ENCODE results near the gene NXF1. TPM values are rescaled to one million over a fixed set of nuclear protein-coding genes. Genes with fewer than 3 reads are reported as not detected.

NXF1 gene
- total and polyA plus RNA-seq, 10 of the 15 experiments (the other 5 are each of a cell fraction or from before 2014, with no cell fraction given), result 20.7 to 84.9 (median 40.6) TPM

- in situ Hi-C loops (cut with MboI), result no loop called here
- BruUV-seq (replicated peaks), result no TSS peak
- SMC1A ChIA-PET (ENCODE audit: uncharacterized antibody, unreplicated experiment), result interaction anchor here (1.1 to 4.2 kb wide), 14 partner anchors 15 to 94 kb away, joined by 3 to 33 read pairs (median 7); partner anchors contain the start of genes SLC3A2, TAF6L, WDR74 and ZBTB3
- peak within 1 kb of the TSS; percentile 52 for H2AFZ ChIP-seq (ENCODE audit: control insufficient read depth, low read depth, low read length)
- POLR2A ChIA-PET, result interaction anchor here (0.6 to 6.0 kb wide), 24 partner anchors 9 to 219 kb away, joined by 3 to 53 read pairs (median 6); partner anchors contain the start of genes HNRNPUL2, LBHD1, POLR2G and SLC3A2
- H3K27ac ChIP-seq (ENCODE audit: control insufficient read depth, insufficient read depth), result peak within 1 kb of the TSS; percentile 64
- peak within 1 kb of the TSS; percentile 77 for H3K9ac ChIP-seq (ENCODE audit: control insufficient read depth, insufficient read depth, low read length)
- no peaks in the 10 kb centered on the region for H4K20me1 ChIP-seq (ENCODE audit: control insufficient read depth, insufficient read depth)
- peak within 1 kb of the TSS; percentile 95 for H3K4me2 ChIP-seq (ENCODE audit: control insufficient read depth, insufficient read depth)
- intact Hi-C loops (cut with micrococcal nuclease; ENCODE audit: unreplicated experiment), result loop anchor here (2.0 to 5.0 kb wide), 3 partner anchors 16 to 95 kb away; partner anchors contain the start of genes NXF1, SLC3A2 and TAF6L
- WGBS (ENCODE audit: insufficient coverage, insufficient replicate concordance, low lambda C conversion rate, missing lambda C conversion rate), result under 1% methylated on average over 87 of the region's 88 CpGs
- FAIRE-seq (peak; percentile 97), DNase-seq (ENCODE audit: low read depth, low spot score) (peak; percentile 88), ATAC-seq (peak; percentile 80)
- RAD21 ChIA-PET (ENCODE audit: unreplicated experiment), result interaction anchor here (0.7 to 3.8 kb wide), 26 partner anchors 9 to 393 kb away, joined by 3 to 57 read pairs (median 5); partner anchors contain the start of genes C11orf98, CSKMT, HNRNPUL2 and LBHD1
- CTCF ChIA-PET, result interaction anchor here (0.6 to 6.6 kb wide), 34 partner anchors 10 to 304 kb away, joined by 3 to 131 read pairs (median 6); partner anchors contain the start of genes BSCL2, GNG3, HNRNPUL2 and POLR2G
- H3K27me3 ChIP-seq (replicated peaks in 1 of 2; ENCODE audit: control insufficient read depth in 2 of 2, insufficient read depth in 2 of 2, low read length in 1 of 2), result no peaks in the 10 kb centered on the region
- no peaks in the 10 kb centered on the region for H3K9me3 ChIP-seq (replicated peaks; ENCODE audit: control insufficient read depth, insufficient read depth, low read length)
- H3K36me3 ChIP-seq (ENCODE audit: control insufficient read depth in 2 of 2, insufficient read depth in 2 of 2, low read length in 1 of 2), result peaks cover 3 to 12% of the 10 kb centered on the region in 2 experiments; a peak in 3 of 4 replicates
- peak within 1 kb of the TSS; percentile 95 for H3K4me3 ChIP-seq
- peaks cover 42% of the 10 kb centered on the region for H3K79me2 ChIP-seq (ENCODE audit: control insufficient read depth, insufficient read depth, low read length)
- H3K4me1 ChIP-seq (ENCODE audit: control insufficient read depth, insufficient read depth, low read length), result peaks cover 7% of the 10 kb centered on the region
- TF ChIP-seq, protein P1, sequence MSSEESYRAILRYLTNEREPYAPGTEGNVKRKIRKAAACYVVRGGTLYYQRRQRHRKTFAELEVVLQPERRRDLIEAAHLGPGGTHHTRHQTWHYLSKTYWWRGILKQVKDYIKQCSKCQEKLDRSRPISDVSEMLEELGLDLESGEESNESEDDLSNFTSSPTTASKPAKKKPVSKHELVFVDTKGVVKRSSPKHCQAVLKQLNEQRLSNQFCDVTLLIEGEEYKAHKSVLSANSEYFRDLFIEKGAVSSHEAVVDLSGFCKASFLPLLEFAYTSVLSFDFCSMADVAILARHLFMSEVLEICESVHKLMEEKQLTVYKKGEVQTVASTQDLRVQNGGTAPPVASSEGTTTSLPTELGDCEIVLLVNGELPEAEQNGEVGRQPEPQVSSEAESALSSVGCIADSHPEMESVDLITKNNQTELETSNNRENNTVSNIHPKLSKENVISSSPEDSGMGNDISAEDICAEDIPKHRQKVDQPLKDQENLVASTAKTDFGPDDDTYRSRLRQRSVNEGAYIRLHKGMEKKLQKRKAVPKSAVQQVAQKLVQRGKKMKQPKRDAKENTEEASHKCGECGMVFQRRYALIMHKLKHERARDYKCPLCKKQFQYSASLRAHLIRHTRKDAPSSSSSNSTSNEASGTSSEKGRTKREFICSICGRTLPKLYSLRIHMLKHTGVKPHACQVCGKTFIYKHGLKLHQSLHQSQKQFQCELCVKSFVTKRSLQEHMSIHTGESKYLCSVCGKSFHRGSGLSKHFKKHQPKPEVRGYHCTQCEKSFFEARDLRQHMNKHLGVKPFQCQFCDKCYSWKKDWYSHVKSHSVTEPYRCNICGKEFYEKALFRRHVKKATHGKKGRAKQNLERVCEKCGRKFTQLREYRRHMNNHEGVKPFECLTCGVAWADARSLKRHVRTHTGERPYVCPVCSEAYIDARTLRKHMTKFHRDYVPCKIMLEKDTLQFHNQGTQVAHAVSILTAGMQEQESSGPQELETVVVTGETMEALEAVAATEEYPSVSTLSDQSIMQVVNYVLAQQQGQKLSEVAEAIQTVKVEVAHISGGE (CRISPR knock-in tag; IDR thresholded peaks at IDR 0.05), result no peak
- no peak for TF ChIP-seq WRNIP1 (IDR thresholded peaks at IDR 0.05; ENCODE audit: borderline replicate concordance, low read depth, low read length)
- TF ChIP-seq MYC (IDR thresholded peaks at IDR 0.05; ENCODE audit: insufficient read depth, insufficient read length, insufficient replicate concordance, low read length, severe bottlenecking), result peak; percentile 63
- TF ChIP-seq CREM (IDR thresholded peaks at IDR 0.05; ENCODE audit: low read depth), result peak; percentile 96
- no peak for TF ChIP-seq NR2C2 (IDR thresholded peaks at IDR 0.05; ENCODE audit: borderline replicate concordance, control insufficient read depth, insufficient read length, low read depth)
- no peak for TF ChIP-seq STAT3 (IDR thresholded peaks at IDR 0.05; ENCODE audit: low read depth, low read length)
- TF ChIP-seq KAT2A (conservative IDR thresholded peaks at IDR 0.05; ENCODE audit: control insufficient read depth, low read depth, low read length), result no peak
- no peak for TF ChIP-seq ZBED1 (IDR thresholded peaks at IDR 0.05; ENCODE audit: borderline replicate concordance)
- TF ChIP-seq JUND (IDR thresholded peaks at IDR 0.05; ENCODE audit: low read depth, low read length), result no peak
- TF ChIP-seq YBX1 (IDR thresholded peaks at IDR 0.05), result no peak
- TF ChIP-seq EZH2 (IDR thresholded peaks at IDR 0.05; ENCODE audit: borderline replicate concordance, control insufficient read depth, low read depth, low read length), result no peak
- TF ChIP-seq, protein P2, sequence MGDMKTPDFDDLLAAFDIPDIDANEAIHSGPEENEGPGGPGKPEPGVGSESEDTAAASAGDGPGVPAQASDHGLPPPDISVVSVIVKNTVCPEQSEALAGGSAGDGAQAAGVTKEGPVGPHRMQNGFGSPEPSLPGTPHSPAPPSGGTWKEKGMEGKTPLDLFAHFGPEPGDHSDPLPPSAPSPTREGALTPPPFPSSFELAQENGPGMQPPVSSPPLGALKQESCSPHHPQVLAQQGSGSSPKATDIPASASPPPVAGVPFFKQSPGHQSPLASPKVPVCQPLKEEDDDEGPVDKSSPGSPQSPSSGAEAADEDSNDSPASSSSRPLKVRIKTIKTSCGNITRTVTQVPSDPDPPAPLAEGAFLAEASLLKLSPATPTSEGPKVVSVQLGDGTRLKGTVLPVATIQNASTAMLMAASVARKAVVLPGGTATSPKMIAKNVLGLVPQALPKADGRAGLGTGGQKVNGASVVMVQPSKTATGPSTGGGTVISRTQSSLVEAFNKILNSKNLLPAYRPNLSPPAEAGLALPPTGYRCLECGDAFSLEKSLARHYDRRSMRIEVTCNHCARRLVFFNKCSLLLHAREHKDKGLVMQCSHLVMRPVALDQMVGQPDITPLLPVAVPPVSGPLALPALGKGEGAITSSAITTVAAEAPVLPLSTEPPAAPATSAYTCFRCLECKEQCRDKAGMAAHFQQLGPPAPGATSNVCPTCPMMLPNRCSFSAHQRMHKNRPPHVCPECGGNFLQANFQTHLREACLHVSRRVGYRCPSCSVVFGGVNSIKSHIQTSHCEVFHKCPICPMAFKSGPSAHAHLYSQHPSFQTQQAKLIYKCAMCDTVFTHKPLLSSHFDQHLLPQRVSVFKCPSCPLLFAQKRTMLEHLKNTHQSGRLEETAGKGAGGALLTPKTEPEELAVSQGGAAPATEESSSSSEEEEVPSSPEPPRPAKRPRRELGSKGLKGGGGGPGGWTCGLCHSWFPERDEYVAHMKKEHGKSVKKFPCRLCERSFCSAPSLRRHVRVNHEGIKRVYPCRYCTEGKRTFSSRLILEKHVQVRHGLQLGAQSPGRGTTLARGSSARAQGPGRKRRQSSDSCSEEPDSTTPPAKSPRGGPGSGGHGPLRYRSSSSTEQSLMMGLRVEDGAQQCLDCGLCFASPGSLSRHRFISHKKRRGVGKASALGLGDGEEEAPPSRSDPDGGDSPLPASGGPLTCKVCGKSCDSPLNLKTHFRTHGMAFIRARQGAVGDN (IDR thresholded peaks at IDR 0.05), result 0 out of 2 replicates have a peak, but pooled peaks have one; percentile 52
- 0 out of 2 replicates have a peak, but pooled peaks have one; percentile 51 for TF ChIP-seq TCF12 (IDR thresholded peaks at IDR 0.05; ENCODE audit: low read depth, low read length)
Measured at GRCh38 chr11:62787005-62787759, 18.1 kb downstream of the NXF1 start, which contains the start of gene TMEM179B. Gene TMEM179B (plus strand): TSS chr11:62787402. CDS start chr11:62787432, 30 bp downstream.
